GM12891 (cell line): ENCODE data around the gene AHCYL1.

ENCODE experiments used
- POLR2A ChIP-seq: IDR thresholded peaks from 2 replicates; pipeline ENCODE4 v1.6.1; 2011; ENCODE audit warnings: low read depth, low read length, control low read depth
- POLR2AphosphoS5 ChIP-seq: IDR thresholded peaks from 2 replicates; pipeline ENCODE4 v1.6.1; 2011; ENCODE audit warnings: low read depth, low read length, control low read depth
- TAF1 ChIP-seq: IDR thresholded peaks from 2 replicates; pipeline ENCODE4 v1.6.1; 2011; ENCODE audit warnings: low read depth, low read length, control low read depth

- TF ChIP-seq POLR2A (no peak), TAF1 (no peak), POLR2AphosphoS5 (no peak)
Observed at GRCh38 chr1:109988349-109988914, 3.9 kb downstream of the AHCYL1 start.
